ENCODE results near the gene KCND2.
A peak's percentile ranks its signal among the peaks of the same experiment; 100 is the strongest.
"Not testable (repeated sequence)": the region's sequence is repeated elsewhere in the genome, so short reads cannot be mapped to it uniquely, and the experiment has no call there.

The KCND2 gene

GRCh38 chr7:120775755-120776154 lies 502.8 kb downstream of the KCND2 start:
- DNase-seq: no peak

GRCh38 chr7:120779078-120779477 lies 506.1 kb downstream of the KCND2 start:
- not testable (repeated sequence) for DNase-seq

DNA sequence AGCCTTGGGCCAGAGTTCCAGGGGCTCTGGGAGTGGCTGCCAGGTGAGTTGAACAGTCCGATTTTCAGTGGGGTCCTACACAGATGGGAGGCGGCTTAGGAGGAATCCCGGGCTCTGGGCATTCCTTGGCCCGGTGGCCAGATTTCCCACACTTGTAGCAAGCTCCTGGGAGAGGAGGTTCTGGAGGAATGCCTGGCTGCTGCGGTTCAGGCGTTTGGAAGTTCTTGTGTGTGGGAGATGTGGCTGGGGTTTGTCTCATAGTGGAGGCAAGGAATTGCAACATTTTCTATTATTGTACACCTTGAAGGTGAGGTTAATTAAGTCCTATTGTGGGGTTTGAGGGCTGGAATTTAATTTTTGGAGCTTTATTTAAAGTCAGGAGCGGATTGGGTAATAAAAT lies 507.5 kb downstream of the KCND2 start:
- DNase-seq: not testable (repeated sequence)

GRCh38 chr7:120780938-120781337 lies 508.0 kb downstream of the KCND2 start:
- DNase-seq: no peak

DNA sequence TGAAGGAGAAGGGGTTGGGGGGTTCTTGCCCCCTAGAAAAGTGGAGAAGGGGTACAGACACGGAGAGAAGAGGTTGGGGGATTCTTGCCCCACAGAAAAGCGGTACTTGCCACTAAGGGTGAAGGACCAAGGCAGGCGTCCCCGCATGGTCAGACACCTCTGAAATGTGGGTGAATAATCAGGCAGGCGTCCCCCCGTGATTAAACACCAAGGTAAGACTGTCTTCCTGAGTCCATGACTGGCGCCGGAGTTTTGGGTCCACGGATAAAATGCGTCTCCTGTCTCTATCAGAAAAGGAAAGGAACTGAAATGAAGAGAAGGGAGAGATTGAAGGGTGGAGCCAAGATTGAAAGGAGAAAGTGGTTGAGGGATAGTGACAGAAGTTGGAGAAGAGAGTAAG lies 508.9 kb downstream of the KCND2 start:
- DNase-seq: not testable (repeated sequence)

GRCh38 chr7:120783273-120783672 lies 510.3 kb downstream of the KCND2 start:
- DNase-seq: no peak

DNA sequence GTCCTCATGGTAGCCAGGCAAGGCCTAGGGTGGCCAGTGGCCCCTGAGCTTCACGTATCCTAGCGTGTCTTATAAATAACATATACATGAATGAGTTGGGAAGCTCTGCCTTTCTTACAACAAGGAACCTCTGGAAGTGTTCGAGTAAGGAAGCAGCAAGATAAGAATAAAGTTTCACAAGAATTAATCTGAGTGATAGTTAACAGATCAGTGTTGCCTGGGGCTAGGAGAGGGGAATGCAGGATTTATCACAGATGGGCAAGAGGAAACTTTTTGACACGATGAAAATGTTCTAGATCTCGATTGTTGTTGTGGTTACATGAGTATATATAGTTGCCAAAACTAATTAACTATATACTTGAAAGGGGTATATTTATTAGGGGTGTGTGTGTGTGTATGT lies 510.7 kb downstream of the KCND2 start:
- no peak for DNase-seq

GRCh38 chr7:120785095-120785494 lies 512.1 kb downstream of the KCND2 start:
- no peak for DNase-seq

DNA sequence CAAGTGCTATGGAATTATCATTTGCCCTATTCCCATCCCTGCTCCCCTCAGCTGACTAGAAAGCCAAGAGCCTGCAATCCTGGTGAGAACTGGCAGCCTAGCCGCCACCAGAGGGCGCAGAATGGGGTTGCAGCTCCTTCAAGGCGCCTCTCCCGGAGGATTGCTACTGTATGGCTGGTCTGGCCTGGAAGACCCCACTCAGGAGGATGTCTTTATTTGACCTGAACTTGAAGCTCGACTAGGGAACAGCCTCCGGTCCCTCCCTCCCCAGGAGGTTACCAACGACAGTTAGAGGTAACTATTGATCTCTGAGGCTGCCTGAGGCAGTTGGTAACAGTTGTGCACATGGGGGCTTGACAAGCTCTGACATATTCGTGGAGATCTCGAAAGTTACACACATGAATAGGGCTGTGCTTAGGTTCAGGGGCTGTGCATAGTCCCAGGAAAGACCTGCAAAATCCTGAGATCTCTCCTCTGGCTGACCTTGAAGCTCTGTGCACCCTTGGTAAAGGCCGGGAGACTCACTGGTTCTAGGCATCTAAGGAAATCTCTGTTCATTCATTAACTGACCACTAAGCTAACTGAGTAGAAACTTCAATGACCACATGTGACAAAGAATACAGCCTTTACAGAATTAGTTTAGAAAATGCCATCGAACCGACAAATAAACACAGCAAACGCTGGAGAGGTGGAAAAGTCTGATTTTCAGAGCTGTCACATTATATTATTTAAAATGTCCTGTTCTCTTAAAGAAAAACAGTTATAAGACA lies 519.3 kb downstream of the KCND2 start:
- DNase-seq: peak; percentile 63

- DNase-seq: no peak
These were observed 519.8 kb downstream of the KCND2 start for GRCh38 chr7:120792861-120793130.

DNA sequence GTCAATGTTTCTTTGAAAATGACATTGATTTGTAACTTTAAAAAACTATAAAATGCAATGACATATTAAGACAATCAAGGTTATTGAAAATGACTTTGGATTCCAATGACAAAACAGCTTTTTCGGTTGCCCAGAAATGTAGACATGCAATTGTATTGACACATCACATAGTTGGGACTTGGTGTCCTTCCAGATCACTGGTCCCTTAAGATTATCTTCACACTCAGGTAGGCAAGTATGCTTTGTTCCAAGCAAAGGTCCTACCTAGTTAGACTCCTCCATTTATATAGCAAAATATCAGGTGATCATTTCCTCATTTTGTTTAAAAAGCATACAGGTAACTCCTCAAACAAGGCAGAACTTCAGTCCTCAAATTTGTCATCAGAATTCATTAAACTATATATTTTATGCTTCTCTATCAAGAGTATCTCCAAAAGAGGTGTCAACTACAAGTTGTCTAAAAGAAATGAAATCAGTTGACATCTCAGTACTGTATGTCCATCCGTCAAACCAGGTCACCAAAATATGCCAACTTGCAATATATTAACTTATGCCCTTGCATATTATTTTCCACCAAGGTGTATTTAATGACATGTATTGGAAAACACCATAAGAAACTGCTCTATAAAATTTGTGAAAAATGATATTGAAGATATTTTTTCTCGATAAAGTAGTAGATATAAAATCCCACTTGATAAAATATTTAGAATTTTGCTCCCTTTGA lies 520.4 kb downstream of the KCND2 start:
- no peak for DNase-seq

DNA sequence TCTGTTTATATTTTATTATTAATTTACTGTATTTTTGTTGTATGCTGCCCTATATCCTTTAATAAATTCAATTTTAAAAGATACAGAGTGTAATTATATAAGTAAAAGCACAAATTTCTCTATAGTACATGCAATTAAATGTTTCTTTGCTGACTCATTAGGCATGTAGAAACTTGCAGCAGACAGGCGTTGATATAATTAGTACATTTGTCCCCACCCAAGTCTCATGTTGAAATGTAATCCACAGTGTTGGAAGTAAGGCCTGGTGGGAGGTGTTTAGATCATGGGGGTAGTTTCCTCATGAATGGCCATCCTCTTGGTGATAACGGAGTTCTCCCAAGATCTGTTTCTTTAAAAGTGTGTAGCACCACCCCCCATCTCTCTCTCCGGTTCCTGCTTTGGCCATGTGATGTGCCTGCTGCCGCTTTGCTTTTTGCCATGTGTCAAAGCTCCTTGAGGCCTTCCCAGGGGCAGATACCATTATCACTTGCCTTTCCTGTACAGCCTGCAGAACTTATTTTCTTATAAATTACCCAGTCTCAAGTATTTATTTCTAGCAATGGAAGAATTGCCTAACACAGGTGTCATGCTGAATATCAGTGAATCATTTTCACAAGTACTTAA lies 521.2 kb downstream of the KCND2 start:
- DNase-seq: peak; percentile 0

DNA sequence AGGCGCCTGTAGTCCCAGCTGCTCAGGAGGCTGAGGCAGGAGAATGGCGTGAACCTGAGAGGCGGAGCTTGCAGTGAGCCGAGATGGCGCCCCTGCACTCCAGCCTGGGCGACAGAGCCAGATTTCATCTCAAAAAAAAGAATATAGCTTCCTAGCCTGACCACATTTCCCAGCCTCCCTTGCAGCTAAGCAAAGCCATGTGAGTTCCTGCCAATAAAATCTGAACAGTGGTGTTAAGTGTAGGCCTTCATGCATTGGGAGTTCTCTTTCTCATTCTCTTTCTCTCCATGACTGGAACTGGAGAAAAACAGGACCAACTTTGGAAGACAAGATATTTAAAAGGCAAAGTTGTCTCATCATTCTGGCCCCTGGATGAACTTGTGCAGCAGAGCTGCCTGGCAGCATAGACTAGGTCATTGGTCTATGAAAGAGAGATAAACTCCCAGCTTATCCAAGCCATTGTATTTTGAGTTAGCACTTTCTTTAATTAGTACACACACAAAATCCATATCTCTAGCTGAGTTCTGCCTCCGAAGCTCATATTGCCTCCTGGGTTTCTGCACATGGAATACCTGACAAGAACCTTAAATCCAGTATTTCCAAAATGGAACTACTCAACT lies 524.2 kb downstream of the KCND2 start:
- DNase-seq: no peak

DNA sequence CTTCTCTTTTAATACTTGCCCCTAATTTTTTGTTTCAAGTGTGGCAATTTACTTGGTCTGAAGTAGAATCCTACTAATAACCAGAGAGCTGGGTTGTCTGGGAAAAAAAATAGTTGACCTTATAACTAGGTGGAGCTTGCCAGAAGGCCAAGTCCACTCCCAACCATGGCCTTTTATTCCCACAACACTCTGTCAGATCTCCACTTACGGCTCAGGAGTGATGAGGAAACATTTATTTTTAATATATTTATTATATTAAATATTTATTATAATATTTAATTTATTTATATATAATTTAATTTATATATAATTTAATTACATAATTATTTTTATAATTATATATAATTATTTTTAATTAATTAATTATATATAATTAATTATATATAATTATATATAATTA lies 526.2 kb downstream of the KCND2 start:
- no peak for DNase-seq
